Keratinocyte (primary cell): ENCODE measurements around the gene OR2T1. TPM values are rescaled to one million over a fixed set of nuclear protein-coding genes. Genes with fewer than 3 reads are reported as not detected.

ENCODE experiments used
- DNase-seq: peaks from one replicate; pipeline ENCODE4 v3.0.0-alpha.2; 2011; ENCODE audit warnings: low read depth, missing footprints, low spot score
- FAIRE-seq: peaks from 2 replicates; lab custom pipeline; 2011; peaks lifted over from hg19 to GRCh38; lab: Jason Lieb, UNC
- H2AFZ ChIP-seq: 2 replicates; pipeline ENCODE4 v1.6.0; 2012; ENCODE audit warnings: low read length, control low read depth, inconsistent platforms; ENCODE audit not compliant: control insufficient read depth
- H3K27ac ChIP-seq: 2 replicates; pipeline ENCODE4 v1.5.1; 2011; ENCODE audit warnings: low read length; ENCODE audit not compliant: control insufficient read depth, insufficient read depth
- H3K27me3 ChIP-seq: 3 replicates; pipeline ENCODE4 v1.6.0; 2011; ENCODE audit warnings: low read length; ENCODE audit not compliant: control insufficient read depth, insufficient read depth; ENCODE audit errors: extremely low read depth
- H3K36me3 ChIP-seq, 2 experiments: 2 replicates in 1 of 2; 3 replicates in 1 of 2; pipeline ENCODE4 v1.5.1; 2011; ENCODE audit warnings: low read length in 2 of 2, mild to moderate bottlenecking in 1 of 2; ENCODE audit not compliant: control insufficient read depth in 2 of 2, insufficient read depth in 2 of 2; ENCODE audit errors: extremely low read depth in 1 of 2
- H3K4me1 ChIP-seq: 3 replicates; pipeline ENCODE4 v1.5.1; 2011; ENCODE audit warnings: low read length; ENCODE audit not compliant: control insufficient read depth, insufficient read depth; ENCODE audit errors: extremely low read depth
- H3K4me2 ChIP-seq: 3 replicates; pipeline ENCODE4 v1.6.0; 2011; ENCODE audit warnings: low read depth, low read length; ENCODE audit not compliant: control insufficient read depth, insufficient read depth; ENCODE audit errors: extremely low read depth
- H3K4me3 ChIP-seq, 3 experiments: fragments of 200-600 bp in 1 of 3; sonication (generic) in 1 of 3; 2 replicates in 2 of 3; 3 replicates in 1 of 3; pipeline ENCODE4 v1.5.1; 2011 to 2016; ENCODE audit warnings: low read length in 3 of 3, mild to moderate bottlenecking in 3 of 3, control low read depth in 2 of 3, inconsistent platforms in 1 of 3, low read depth in 1 of 3, mixed read lengths in 1 of 3, mixed run types in 1 of 3, moderate library complexity in 1 of 3; ENCODE audit not compliant: control insufficient read depth in 2 of 3, insufficient read depth in 2 of 3; ENCODE audit errors: extremely low read depth in 1 of 3
- H3K79me2 ChIP-seq: 2 replicates; pipeline ENCODE4 v1.6.0; 2012; ENCODE audit warnings: low read length; ENCODE audit not compliant: control insufficient read depth, insufficient read depth
- H3K9ac ChIP-seq: 3 replicates; pipeline ENCODE4 v1.6.0; 2011; ENCODE audit warnings: low read length; ENCODE audit not compliant: control insufficient read depth, insufficient read depth; ENCODE audit errors: extremely low read depth
- H3K9me1 ChIP-seq: 3 replicates; pipeline ENCODE4 v1.6.0; 2011; ENCODE audit warnings: low read length; ENCODE audit not compliant: control insufficient read depth, insufficient read depth; ENCODE audit errors: extremely low read depth
- H3K9me3 ChIP-seq: 2 replicates; pipeline ENCODE4 v1.5.1; 2012; ENCODE audit warnings: low read depth, low read length; ENCODE audit not compliant: control insufficient read depth
- H4K20me1 ChIP-seq: 3 replicates; pipeline ENCODE4 v1.6.0; 2011; ENCODE audit warnings: low read length; ENCODE audit not compliant: control insufficient read depth, insufficient read depth; ENCODE audit errors: extremely low read depth
- CTCF ChIP-seq, 3 experiments: IDR thresholded peaks in 1 of 3; conservative IDR thresholded peaks in 1 of 3; optimal IDR thresholded peaks in 1 of 3; 2 replicates in 2 of 3; 3 replicates in 1 of 3; pipeline versions ENCODE3 to v1.5.1; 2011; ENCODE audit warnings: low read length in 3 of 3, mild to moderate bottlenecking in 3 of 3, moderate library complexity in 2 of 3, control low read depth in 1 of 3, inconsistent platforms in 1 of 3; ENCODE audit not compliant: insufficient read depth in 2 of 3; ENCODE audit errors: extremely low read depth in 1 of 3
- EZH2 ChIP-seq: IDR thresholded peaks from one replicate; pipeline ENCODE4 v1.6.1; 2012; ENCODE audit warnings: inconsistent platforms, mild to moderate bottlenecking, low read length, moderate library complexity
- dilution Hi-C: fragments of 300-500 bp; cut with MboI; formaldehyde crosslinking; loops from one replicate; pipeline ENCODE4 v1.7.0; 2020; ENCODE audit warnings: low sequenced_read_pairs; ENCODE audit not compliant: extremely low pct_ligation_motif_present
- polyA plus RNA-seq, 5 experiments: library from polyadenylated mRNA; depleted of rRNA in 3 of 5; stranded (reverse) in 3 of 5; stranded (forward) in 1 of 5; unstranded in 1 of 5; fragments of >200 nt; gene quantifications; 1 replicate in 1 of 5; 2 replicates in 3 of 5; 3 replicates in 1 of 5; pipeline versions ENCODE4 v1.2.1 to v1.2.3, GENCODE V29; 2011 to 2012; ENCODE audit warnings: missing spikeins in 2 of 5, low read depth in 1 of 5, low replicate concordance in 1 of 5

OR2T1 gene
- polyA plus RNA-seq, 1 donor (not counting 4 experiments of a cell fraction or from before 2014, with no cell fraction given) = not detected

DNA sequence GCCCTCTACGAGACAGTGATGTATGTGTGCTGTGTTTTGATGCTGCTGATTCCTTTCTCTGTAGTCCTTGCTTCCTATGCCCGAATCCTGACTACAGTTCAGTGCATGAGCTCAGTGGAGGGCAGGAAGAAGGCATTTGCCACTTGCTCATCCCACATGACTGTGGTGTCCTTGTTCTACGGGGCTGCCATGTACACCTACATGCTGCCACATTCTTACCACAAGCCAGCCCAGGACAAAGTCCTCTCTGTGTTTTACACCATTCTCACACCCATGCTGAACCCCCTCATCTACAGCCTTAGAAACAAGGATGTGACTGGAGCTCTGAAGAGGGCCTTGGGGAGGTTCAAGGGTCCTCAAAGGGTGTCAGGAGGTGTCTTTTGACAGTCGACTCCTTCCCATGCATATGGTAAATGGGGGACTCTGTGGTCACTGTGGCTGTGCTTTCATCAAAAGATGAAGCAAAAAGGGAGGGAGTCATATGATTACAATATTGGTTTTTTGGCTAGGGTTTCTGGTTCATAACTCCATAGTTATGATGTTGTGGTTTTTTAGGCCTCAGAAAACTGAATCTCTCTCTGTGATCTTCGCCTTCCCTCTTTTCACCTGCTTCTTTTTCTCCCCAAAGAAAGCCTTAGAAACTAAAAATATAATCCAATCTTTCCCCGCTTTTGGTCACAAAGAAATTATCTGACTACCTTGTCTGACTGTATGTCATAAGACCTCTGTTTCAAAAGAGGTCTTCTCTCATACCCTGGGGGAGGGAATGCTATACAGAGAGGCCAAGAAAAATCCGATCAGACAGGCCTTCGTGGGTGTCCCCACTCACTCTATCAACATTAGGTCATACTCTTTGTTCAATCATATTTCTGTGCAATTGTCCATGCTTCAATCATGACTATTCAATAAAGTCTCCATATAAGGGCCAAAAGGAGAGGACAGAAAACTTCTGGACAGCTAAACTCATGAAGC is 4.2 kb downstream of the OR2T1 start:
- H3K4me2 ChIP-seq = no peak overlapping the region
- no peak overlapping the region for H3K4me3 ChIP-seq
- no peaks in the 10 kb centered on the region for H3K27me3 ChIP-seq
- dilution Hi-C loops = no loop called here
- H3K9ac ChIP-seq = no peak overlapping the region
- no peaks in the 10 kb centered on the region for H3K9me1 ChIP-seq
- no peak overlapping the region for H3K27ac ChIP-seq
- H2AFZ ChIP-seq = no peak overlapping the region
- no peak for TF ChIP-seq CTCF (optimal IDR thresholded peaks at IDR 0.05 in 1 of 3, IDR thresholded peaks at IDR 0.05 in 1 of 3, conservative IDR thresholded peaks at IDR 0.05 in 1 of 3; ENCODE audit: extremely low read depth in 1 of 3, insufficient read depth in 2 of 3, low read length in 3 of 3)
- no peak for TF ChIP-seq EZH2
- FAIRE-seq = no peak
- no peaks in the 10 kb centered on the region for H4K20me1 ChIP-seq
- no peaks in the 10 kb centered on the region for H3K79me2 ChIP-seq
- H3K36me3 ChIP-seq = no peaks in the 10 kb centered on the region
- H3K4me1 ChIP-seq = no peaks in the 10 kb centered on the region
- no peak for DNase-seq
- H3K9me3 ChIP-seq = no peaks in the 10 kb centered on the region

- Histone ChIP-seq H3K9me3 (no peaks in the 10 kb centered on the region), H3K9me1 (no peaks in the 10 kb centered on the region), H3K9ac (no peak overlapping the region), H3K4me1 (no peaks in the 10 kb centered on the region), H3K27ac (no peak overlapping the region), H3K27me3 (no peaks in the 10 kb centered on the region), H3K4me3 (no peak overlapping the region), H3K79me2 (no peaks in the 10 kb centered on the region), H3K4me2 (no peak overlapping the region), H4K20me1 (no peaks in the 10 kb centered on the region), H2AFZ (no peak overlapping the region), H3K36me3 (no peaks in the 10 kb centered on the region)
- TF ChIP-seq CTCF (optimal IDR thresholded peaks at IDR 0.05 in 1 of 3, IDR thresholded peaks at IDR 0.05 in 1 of 3, conservative IDR thresholded peaks at IDR 0.05 in 1 of 3; ENCODE audit: extremely low read depth in 1 of 3, insufficient read depth in 2 of 3, low read length in 3 of 3) (no peak), EZH2 (no peak)
- dilution Hi-C loops = no loop called here
- DNase-seq (no peak), FAIRE-seq (no peak)
Measured at GRCh38 chr1:248416226-248416625, 13.4 kb downstream of the OR2T1 start.
